ENCODE measurements around the gene CAPS.

CAPS gene

GRCh38 chr19:5891938-5892771 is 21.9 kb upstream of the CAPS start:
- Histone ChIP-seq H3K36me3 (ENCODE audit: control insufficient read depth, insufficient read depth, low read length) (peaks cover 23% of the 10 kb centered on the region), H3K4me3 (ENCODE audit: insufficient read depth, low read depth, low read length, poor library complexity, severe bottlenecking) (no peak overlapping the region), H3K9me3 (ENCODE audit: control insufficient read depth, low read length) (no peaks in the 10 kb centered on the region), H3K4me1 (ENCODE audit: control insufficient read depth, insufficient read depth, low read length, poor library complexity, severe bottlenecking) (no peaks in the 10 kb centered on the region), H3K27me3 (replicated peaks; ENCODE audit: control insufficient read depth, insufficient read depth, low read length, poor library complexity, severe bottlenecking) (no peaks in the 10 kb centered on the region), H3K27ac (ENCODE audit: insufficient read depth, low read length, poor library complexity, severe bottlenecking) (no peak overlapping the region)
- DNase-seq = no peak

GRCh38 chr19:5892772-5893275 is 21.2 kb upstream of the CAPS start:
- DNase-seq = no peak
- Histone ChIP-seq H3K27ac (ENCODE audit: insufficient read depth, low read length, poor library complexity, severe bottlenecking) (no peak overlapping the region), H3K27me3 (replicated peaks; ENCODE audit: control insufficient read depth, insufficient read depth, low read length, poor library complexity, severe bottlenecking) (no peaks in the 10 kb centered on the region), H3K36me3 (ENCODE audit: control insufficient read depth, insufficient read depth, low read length) (peaks cover 23% of the 10 kb centered on the region), H3K4me3 (ENCODE audit: insufficient read depth, low read depth, low read length, poor library complexity, severe bottlenecking) (no peak overlapping the region), H3K4me1 (ENCODE audit: control insufficient read depth, insufficient read depth, low read length, poor library complexity, severe bottlenecking) (no peaks in the 10 kb centered on the region), H3K9me3 (ENCODE audit: control insufficient read depth, low read length) (no peaks in the 10 kb centered on the region)

- Histone ChIP-seq H3K36me3 (ENCODE audit: control insufficient read depth, insufficient read depth, low read length) (peaks cover 23% of the 10 kb centered on the region), H3K27ac (ENCODE audit: insufficient read depth, low read length, poor library complexity, severe bottlenecking) (no peak overlapping the region), H3K4me3 (ENCODE audit: insufficient read depth, low read depth, low read length, poor library complexity, severe bottlenecking) (no peak overlapping the region), H3K4me1 (ENCODE audit: control insufficient read depth, insufficient read depth, low read length, poor library complexity, severe bottlenecking) (no peaks in the 10 kb centered on the region), H3K9me3 (ENCODE audit: control insufficient read depth, low read length) (no peaks in the 10 kb centered on the region), H3K27me3 (replicated peaks; ENCODE audit: control insufficient read depth, insufficient read depth, low read length, poor library complexity, severe bottlenecking) (no peaks in the 10 kb centered on the region)
- DNase-seq = no peak
These were observed 20.7 kb upstream of the CAPS start for GRCh38 chr19:5893296-5893903.

- no peak for DNase-seq
- Histone ChIP-seq H3K4me3 (ENCODE audit: insufficient read depth, low read depth, low read length, poor library complexity, severe bottlenecking) (no peak overlapping the region), H3K27ac (ENCODE audit: insufficient read depth, low read length, poor library complexity, severe bottlenecking) (no peak overlapping the region), H3K9me3 (ENCODE audit: control insufficient read depth, low read length) (no peaks in the 10 kb centered on the region), H3K27me3 (replicated peaks; ENCODE audit: control insufficient read depth, insufficient read depth, low read length, poor library complexity, severe bottlenecking) (no peaks in the 10 kb centered on the region), H3K36me3 (ENCODE audit: control insufficient read depth, insufficient read depth, low read length) (peaks cover 23% of the 10 kb centered on the region), H3K4me1 (ENCODE audit: control insufficient read depth, insufficient read depth, low read length, poor library complexity, severe bottlenecking) (no peaks in the 10 kb centered on the region)
These were observed 19.9 kb upstream of the CAPS start for GRCh38 chr19:5893907-5894703.

GRCh38 chr19:5894704-5895349 is 19.2 kb upstream of the CAPS start:
- Histone ChIP-seq H3K4me1 (ENCODE audit: control insufficient read depth, insufficient read depth, low read length, poor library complexity, severe bottlenecking) (no peaks in the 10 kb centered on the region), H3K36me3 (ENCODE audit: control insufficient read depth, insufficient read depth, low read length) (peaks cover 23% of the 10 kb centered on the region), H3K27me3 (replicated peaks; ENCODE audit: control insufficient read depth, insufficient read depth, low read length, poor library complexity, severe bottlenecking) (no peaks in the 10 kb centered on the region), H3K27ac (ENCODE audit: insufficient read depth, low read length, poor library complexity, severe bottlenecking) (no peak overlapping the region), H3K9me3 (ENCODE audit: control insufficient read depth, low read length) (no peaks in the 10 kb centered on the region), H3K4me3 (ENCODE audit: insufficient read depth, low read depth, low read length, poor library complexity, severe bottlenecking) (no peak overlapping the region)
- DNase-seq = no peak

- peaks cover 23% of the 10 kb centered on the region for H3K36me3 ChIP-seq (ENCODE audit: control insufficient read depth, insufficient read depth, low read length)
- H3K4me1 ChIP-seq (ENCODE audit: control insufficient read depth, insufficient read depth, low read length, poor library complexity, severe bottlenecking) = no peaks in the 10 kb centered on the region
- no peaks in the 10 kb centered on the region for H3K27me3 ChIP-seq (replicated peaks; ENCODE audit: control insufficient read depth, insufficient read depth, low read length, poor library complexity, severe bottlenecking)
- DNase-seq = no peak
- H3K4me3 ChIP-seq (ENCODE audit: insufficient read depth, low read depth, low read length, poor library complexity, severe bottlenecking) = no peak overlapping the region
- no peak overlapping the region for H3K27ac ChIP-seq (ENCODE audit: insufficient read depth, low read length, poor library complexity, severe bottlenecking)
- H3K9me3 ChIP-seq (ENCODE audit: control insufficient read depth, low read length) = no peaks in the 10 kb centered on the region
These were observed 18.6 kb upstream of the CAPS start for GRCh38 chr19:5895409-5895808.

GRCh38 chr19:5895890-5896289 is 18.2 kb upstream of the CAPS start:
- DNase-seq = no peak
- Histone ChIP-seq H3K27me3 (replicated peaks; ENCODE audit: control insufficient read depth, insufficient read depth, low read length, poor library complexity, severe bottlenecking) (no peaks in the 10 kb centered on the region), H3K4me3 (ENCODE audit: insufficient read depth, low read depth, low read length, poor library complexity, severe bottlenecking) (no peak overlapping the region), H3K36me3 (ENCODE audit: control insufficient read depth, insufficient read depth, low read length) (peaks cover 23% of the 10 kb centered on the region), H3K4me1 (ENCODE audit: control insufficient read depth, insufficient read depth, low read length, poor library complexity, severe bottlenecking) (no peaks in the 10 kb centered on the region), H3K27ac (ENCODE audit: insufficient read depth, low read length, poor library complexity, severe bottlenecking) (no peak overlapping the region), H3K9me3 (ENCODE audit: control insufficient read depth, low read length) (no peaks in the 10 kb centered on the region)

GRCh38 chr19:5896365-5897076 is 17.5 kb upstream of the CAPS start:
- H3K36me3 ChIP-seq (ENCODE audit: control insufficient read depth, insufficient read depth, low read length) = peaks cover 23% of the 10 kb centered on the region

GRCh38 chr19:5897189-5897969 is 16.7 kb upstream of the CAPS start:
- Histone ChIP-seq H3K4me3 (ENCODE audit: insufficient read depth, low read depth, low read length, poor library complexity, severe bottlenecking) (no peak overlapping the region), H3K4me1 (ENCODE audit: control insufficient read depth, insufficient read depth, low read length, poor library complexity, severe bottlenecking) (peaks cover under 1% of the 10 kb centered on the region), H3K36me3 (ENCODE audit: control insufficient read depth, insufficient read depth, low read length) (peaks cover 23% of the 10 kb centered on the region), H3K27ac (ENCODE audit: insufficient read depth, low read length, poor library complexity, severe bottlenecking) (no peak overlapping the region), H3K9me3 (ENCODE audit: control insufficient read depth, low read length) (no peaks in the 10 kb centered on the region), H3K27me3 (replicated peaks; ENCODE audit: control insufficient read depth, insufficient read depth, low read length, poor library complexity, severe bottlenecking) (no peaks in the 10 kb centered on the region)
- no peak for DNase-seq

More at GRCh38 chr19:5896365-5897076, 17.5 kb upstream of the CAPS start:
- H3K9me3 ChIP-seq (ENCODE audit: control insufficient read depth, low read length) = no peaks in the 10 kb centered on the region
- H3K4me1 ChIP-seq (ENCODE audit: control insufficient read depth, insufficient read depth, low read length, poor library complexity, severe bottlenecking) = no peaks in the 10 kb centered on the region
- H3K4me3 ChIP-seq (ENCODE audit: insufficient read depth, low read depth, low read length, poor library complexity, severe bottlenecking) = no peak overlapping the region
- no peak overlapping the region for H3K27ac ChIP-seq (ENCODE audit: insufficient read depth, low read length, poor library complexity, severe bottlenecking)
- no peaks in the 10 kb centered on the region for H3K27me3 ChIP-seq (replicated peaks; ENCODE audit: control insufficient read depth, insufficient read depth, low read length, poor library complexity, severe bottlenecking)
- DNase-seq = no peak
